H1 (cell line): Measurements from ENCODE around the gene MYRF. TPM values are rescaled to one million over a fixed set of nuclear protein-coding genes. Genes with fewer than 3 reads are reported as not detected.

ENCODE experiments used
- CTCF ChIP-seq, 3 experiments: IDR thresholded peaks; 1 replicate in 2 of 3; 2 replicates in 1 of 3; pipeline versions ENCODE4 v1.5.1 to v1.6.1; 2011; ENCODE audit warnings: low read length in 3 of 3, mild to moderate bottlenecking in 3 of 3, inconsistent platforms in 2 of 3, low read depth in 1 of 3, moderate library complexity in 1 of 3; ENCODE audit not compliant: insufficient read depth in 1 of 3; ENCODE audit errors: control extremely low read depth in 1 of 3
- HDAC2 ChIP-seq, 2 experiments: fragments of 300-600 bp in 1 of 2; sonication (generic) in 1 of 2; IDR thresholded peaks; 2 replicates each; pipeline ENCODE4 v1.6.1; 2011 to 2012; ENCODE audit warnings: low read depth in 2 of 2, low read length in 2 of 2, mild to moderate bottlenecking in 2 of 2, moderate library complexity in 2 of 2, borderline replicate concordance in 1 of 2, inconsistent platforms in 1 of 2
- TEAD4 ChIP-seq: IDR thresholded peaks from 2 replicates; pipeline ENCODE4 v1.6.1; 2012; ENCODE audit warnings: low read depth, low read length, inconsistent platforms, mixed read lengths
- ZNF274 ChIP-seq: IDR thresholded peaks from 2 replicates; pipeline ENCODE4 v1.7.0; 2012; ENCODE audit warnings: low read length, borderline replicate concordance; ENCODE audit errors: extremely low read depth
- polyA plus RNA-seq, 7 experiments: library from polyadenylated mRNA; depleted of rRNA in 3 of 7; stranded (reverse) in 5 of 7; unstranded in 2 of 7; fragments of >200 nt in 5 of 7; fragments of 200-250 nt in 2 of 7; gene quantifications; 1 replicate in 5 of 7; 2 replicates in 1 of 7; 4 replicates in 1 of 7; pipeline versions ENCODE4 v1.2.1 to v1.2.3, GENCODE V29; 2011 to 2013; ENCODE audit warnings: missing spikeins in 2 of 7, mixed read lengths in 2 of 7
- total RNA-seq: library from RNA; stranded (reverse); fragmentation: NEBNext Ultra II Directional; extraction: Animal tissue kit (Norgen Biotek cat#: 25700); gene quantifications from 2 replicates; pipeline ENCODE4 v1.2.1, GENCODE V29; 2021

MYRF gene
- total and polyA plus RNA-seq, 2 of the 8 experiments (the other 6 are each of a cell fraction or from before 2014, with no cell fraction given), result 6.0 to 6.1 TPM

- TF ChIP-seq CTCF (IDR thresholded peaks at IDR 0.05; ENCODE audit: control extremely low read depth in 1 of 3, insufficient read depth in 1 of 3, low read depth in 1 of 3, low read length in 3 of 3) (peak; percentile 17 to 25 (median 19)), ZNF274 (no peak), HDAC2 (IDR thresholded peaks at IDR 0.05; ENCODE audit: borderline replicate concordance in 1 of 2, low read depth in 2 of 2, low read length in 2 of 2) (peak; percentile 61 to 69; a peak in 2 of 4 replicates), TEAD4 (0 out of 2 replicates have a peak, but pooled peaks have one; percentile 14)
Measured at GRCh38 chr11:61815790-61816735, 63.6 kb downstream of the MYRF start (continued).
